Left lung (tissue), 10 donors: ENCODE measurements around the gene SEPTIN10. TPM values are rescaled to one million over a fixed set of nuclear protein-coding genes. Genes with fewer than 3 reads are reported as not detected.

Experiments
- ATAC-seq: fragments of 200-7000 bp; cut with Tn5 transposase; one replicate; pipeline ENCODE4 v1.9.1; 2020; ENCODE audit warnings: moderate library complexity
- DNase-seq, 4 donors: peaks; one replicate each; pipeline ENCODE4 v3.0.0-alpha.2; 2013 to 2020
- H3K27ac ChIP-seq, 2 donors: fragments of 200-600 bp; sonication (generic) in 1 of 2; one replicate each; pipeline versions ENCODE4 v1.5.0 to v1.8.0; 2020 to 2021
- H3K27me3 ChIP-seq, 2 donors: fragments of 200-600 bp; sonication (generic) in 1 of 2; one replicate each; pipeline versions ENCODE4 v1.5.0 to v1.8.0; 2020 to 2021
- H3K36me3 ChIP-seq, 2 donors: fragments of 200-600 bp; sonication (generic) in 1 of 2; one replicate each; pipeline versions ENCODE4 v1.5.0 to v1.8.0; 2020 to 2021
- H3K4me1 ChIP-seq, 2 donors: fragments of 200-600 bp; one replicate each; pipeline ENCODE4 v1.8.0; 2021
- H3K4me3 ChIP-seq, 2 donors: fragments of 200-600 bp; sonication (generic) in 1 of 2; one replicate each; pipeline versions ENCODE4 v1.5.0 to v1.8.0; 2020 to 2021; ENCODE audit warnings: mild to moderate bottlenecking in 1 of 2
- H3K9me3 ChIP-seq, 2 donors: fragments of 200-600 bp; sonication (generic) in 1 of 2; one replicate each; pipeline versions ENCODE4 v1.5.0 to v1.8.0; 2020 to 2021
- CTCF ChIP-seq, 2 donors: fragments of 200-600 bp; sonication (generic) in 1 of 2; IDR thresholded peaks; one replicate each; pipeline versions ENCODE4 v1.5.0 to v1.8.0; 2021; ENCODE audit warnings: antibody characterized with exemption in 2 of 2
- intact Hi-C, 2 donors: fragments of 100-400 bp; cut with DNase I; formaldehyde crosslinking; loops; one replicate each; pipeline versions ENCODE4 v1.11.2 to v1.14.2; 2022
- polyA plus RNA-seq, 6 donors: library from polyadenylated mRNA; unstranded; fragments of 120-200 nt; gene quantifications; one replicate each; pipeline ENCODE4 v1.2.1, GENCODE V29; 2013; ENCODE audit not compliant: insufficient read length in 6 of 6
- total RNA-seq, 2 donors: library from RNA; stranded (reverse); fragmentation: NEBNext Ultra II Directional; extraction: Animal tissue kit (Norgen Biotek cat#: 25700); gene quantifications; one replicate each; pipeline ENCODE4 v1.2.1, GENCODE V29; 2021
- donor health status: DM: no; HTN: yes; CAD: no.
- donor health status: DM: no; HTN: no; CAD: no.

SEPTIN10 gene
- total and polyA plus RNA-seq, 8 donors = 66.6 to 152 (median 130) TPM

DNA sequence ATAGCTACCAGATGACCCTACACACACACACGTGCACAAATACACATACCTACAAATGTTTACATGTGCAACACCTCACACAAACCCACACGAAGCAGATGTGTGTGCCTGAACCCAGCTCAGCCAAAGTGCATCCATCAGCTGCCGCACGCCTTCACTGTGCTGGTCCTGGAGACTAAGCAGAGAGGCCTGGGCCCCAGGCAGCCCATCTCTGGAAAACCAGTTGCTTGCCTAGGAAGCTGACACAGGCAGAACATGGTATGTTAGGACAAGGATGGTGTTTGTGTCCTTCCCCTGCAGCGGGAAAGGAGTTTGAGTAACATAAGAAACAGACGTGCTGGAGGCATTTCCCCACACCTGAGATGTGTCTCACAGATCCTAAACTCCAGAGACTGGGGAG lies 86.7 kb downstream of the SEPTIN10 start:
- H3K4me1 ChIP-seq = peaks cover 0 to 6% of the 10 kb centered on the region in 2 donors
- TF ChIP-seq CTCF (IDR thresholded peaks at IDR 0.05) = no peak
- H3K27ac ChIP-seq = no peak overlapping the region
- H3K9me3 ChIP-seq = no peaks in the 10 kb centered on the region
- DNase-seq (no peak), ATAC-seq (no peak)
- intact Hi-C loops = no loop called here
- H3K36me3 ChIP-seq = no peaks in the 10 kb centered on the region
- no peaks in the 10 kb centered on the region for H3K27me3 ChIP-seq
- no peak overlapping the region for H3K4me3 ChIP-seq

GRCh38 chr2:109526442-109526970 lies 87.3 kb downstream of the SEPTIN10 start:
- Histone ChIP-seq H3K27me3 (no peaks in the 10 kb centered on the region), H3K4me1 (peaks cover 0 to 6% of the 10 kb centered on the region in 2 donors), H3K4me3 (no peak overlapping the region), H3K27ac (no peak overlapping the region), H3K36me3 (no peaks in the 10 kb centered on the region), H3K9me3 (no peaks in the 10 kb centered on the region)
- intact Hi-C loops = no loop called here
- ATAC-seq (no peak), DNase-seq (no peak)
- no peak for TF ChIP-seq CTCF (IDR thresholded peaks at IDR 0.05)

DNA sequence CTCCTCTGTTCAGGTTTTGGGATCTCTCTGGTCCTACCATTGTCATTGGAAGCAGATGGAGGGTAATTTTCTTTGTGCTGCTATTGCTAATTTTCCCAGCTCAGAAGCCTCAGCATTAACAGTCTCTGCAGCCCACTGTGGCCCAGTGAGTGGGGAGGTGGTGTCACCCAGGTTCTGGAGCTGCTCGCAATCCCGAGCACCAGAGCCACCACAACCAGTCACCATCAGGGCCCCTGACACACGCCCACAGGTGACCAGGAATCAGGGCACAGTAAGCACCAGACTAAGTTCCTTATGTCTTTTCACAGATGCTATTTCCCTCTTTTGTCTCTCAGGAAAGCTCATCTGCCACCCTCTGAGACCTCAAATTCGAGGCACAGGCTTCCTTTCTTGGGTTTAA lies 87.9 kb downstream of the SEPTIN10 start:
- Histone ChIP-seq H3K36me3 (no peaks in the 10 kb centered on the region), H3K4me1 (peaks cover 0 to 5% of the 10 kb centered on the region in 2 donors), H3K27me3 (no peaks in the 10 kb centered on the region), H3K27ac (no peak overlapping the region), H3K9me3 (no peaks in the 10 kb centered on the region), H3K4me3 (no peak overlapping the region)
- no peak for TF ChIP-seq CTCF (IDR thresholded peaks at IDR 0.05)
- ATAC-seq (no peak), DNase-seq (no peak)
- intact Hi-C loops = no loop called here

DNA sequence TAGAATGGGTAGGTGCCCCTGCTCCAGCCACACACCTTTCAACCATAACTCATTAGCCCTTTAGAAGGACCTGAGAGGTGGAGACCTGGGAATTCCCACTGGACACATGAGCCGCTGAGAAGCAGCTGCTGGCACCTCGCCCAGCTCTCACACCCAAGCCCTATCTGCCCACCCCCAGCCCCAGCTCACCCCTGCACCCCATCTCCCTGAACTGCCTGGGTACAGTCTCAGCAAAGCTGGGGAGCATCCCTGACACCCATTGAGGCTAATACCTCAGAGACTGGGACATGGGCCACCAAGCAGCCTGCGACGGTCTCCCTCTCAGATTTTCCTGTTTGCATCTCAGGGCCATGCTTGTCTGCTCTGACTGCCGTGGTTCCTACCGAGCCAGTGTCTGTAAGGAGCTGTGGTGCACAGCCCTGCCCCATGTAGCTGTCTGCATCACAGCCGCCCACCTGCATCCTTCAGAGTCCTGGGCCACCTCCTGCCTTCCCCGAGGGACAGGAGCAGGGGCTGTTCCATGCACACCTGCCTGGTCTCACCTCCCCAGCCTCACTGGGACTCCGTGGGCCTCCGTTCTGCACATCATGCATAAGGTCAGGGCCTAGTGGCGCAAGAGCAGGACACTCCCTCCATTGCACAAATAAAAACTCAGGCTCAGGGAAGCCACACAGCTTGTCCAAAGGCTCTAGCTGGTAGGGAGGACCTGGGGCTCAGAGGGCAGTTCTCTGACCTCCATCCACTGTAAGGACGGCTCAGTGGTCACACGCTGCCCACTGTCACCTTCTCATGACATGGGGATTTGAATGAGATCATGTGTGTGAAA lies 90.0 kb downstream of the SEPTIN10 start:
- H3K27me3 ChIP-seq = no peaks in the 10 kb centered on the region
- no peak overlapping the region for H3K27ac ChIP-seq
- H3K9me3 ChIP-seq = no peaks in the 10 kb centered on the region
- no peaks in the 10 kb centered on the region for H3K4me1 ChIP-seq
- ATAC-seq (no peak), DNase-seq (no peak)
- no peak for TF ChIP-seq CTCF (IDR thresholded peaks at IDR 0.05)
- H3K36me3 ChIP-seq = no peaks in the 10 kb centered on the region
- intact Hi-C loops = no loop called here
- no peak overlapping the region for H3K4me3 ChIP-seq

DNA sequence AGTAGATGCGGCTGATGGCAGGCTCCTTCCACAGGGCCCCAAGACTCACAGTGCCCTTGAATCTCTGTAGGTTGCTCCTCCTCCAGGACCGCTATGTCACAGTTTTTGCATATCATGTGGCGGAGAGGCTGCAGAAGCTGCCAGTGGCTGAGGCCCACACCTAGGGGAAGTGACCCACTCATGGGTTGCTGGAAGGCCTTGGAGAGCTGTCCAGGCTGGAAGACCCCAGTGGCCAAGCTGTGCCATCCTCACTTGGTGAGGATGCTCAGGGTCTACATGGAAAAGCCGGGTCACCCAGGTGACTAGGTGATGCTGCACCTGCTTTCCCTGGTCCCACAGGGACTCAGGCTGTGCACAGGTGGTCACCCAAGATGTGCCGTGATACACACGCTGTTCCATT lies 90.6 kb downstream of the SEPTIN10 start:
- Histone ChIP-seq H3K36me3 (no peaks in the 10 kb centered on the region), H3K4me3 (no peak overlapping the region), H3K4me1 (no peaks in the 10 kb centered on the region), H3K27me3 (no peaks in the 10 kb centered on the region), H3K9me3 (no peaks in the 10 kb centered on the region), H3K27ac (no peak overlapping the region)
- TF ChIP-seq CTCF (IDR thresholded peaks at IDR 0.05) = no peak
- ATAC-seq (no peak), DNase-seq (no peak)
- intact Hi-C loops = no loop called here
